ENCODE data around the gene NR2F6. TPM values are rescaled to one million over a fixed set of nuclear protein-coding genes. Genes with fewer than 3 reads are reported as not detected.
A peak's percentile ranks its signal among the peaks of the same experiment; 100 is the strongest.

The NR2F6 gene
- 14.3 and 14.4 TPM in 2 replicates for total RNA-seq

DNA sequence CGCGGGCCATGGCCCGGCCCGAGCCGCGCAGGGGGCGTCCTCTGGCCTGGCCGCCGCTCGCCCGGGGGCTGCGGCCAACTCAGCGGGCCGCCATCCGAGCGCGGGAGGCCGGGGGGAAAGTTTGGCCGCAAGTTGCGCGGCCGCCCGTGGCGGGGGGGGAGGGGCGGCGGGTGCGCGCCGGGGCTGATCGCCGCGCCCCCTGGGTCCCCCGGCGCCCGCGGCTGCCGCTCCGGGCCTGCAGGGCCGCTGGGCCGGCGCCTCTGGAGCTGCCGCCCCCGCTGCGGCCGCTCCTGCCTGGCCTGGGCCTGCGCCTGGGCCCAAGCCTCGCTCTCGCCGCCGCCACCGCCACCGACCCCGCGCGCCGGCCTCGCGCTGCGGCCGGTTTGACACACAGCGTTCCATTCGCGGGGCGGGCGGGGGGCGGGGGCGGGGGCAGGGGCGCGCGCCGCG, at the start of gene NR2F6:
Gene NR2F6 (minus strand): TSS at position 385 of the 450 bp plus-strand sequence. CDS start 699 bp downstream, outside the sequence.
- Mint-ChIP-seq H3K4me1 (ENCODE audit: low read depth) (no peaks in the 10 kb centered on the region), H3K27ac (peak within 1 kb of the TSS; percentile 77)

DNA sequence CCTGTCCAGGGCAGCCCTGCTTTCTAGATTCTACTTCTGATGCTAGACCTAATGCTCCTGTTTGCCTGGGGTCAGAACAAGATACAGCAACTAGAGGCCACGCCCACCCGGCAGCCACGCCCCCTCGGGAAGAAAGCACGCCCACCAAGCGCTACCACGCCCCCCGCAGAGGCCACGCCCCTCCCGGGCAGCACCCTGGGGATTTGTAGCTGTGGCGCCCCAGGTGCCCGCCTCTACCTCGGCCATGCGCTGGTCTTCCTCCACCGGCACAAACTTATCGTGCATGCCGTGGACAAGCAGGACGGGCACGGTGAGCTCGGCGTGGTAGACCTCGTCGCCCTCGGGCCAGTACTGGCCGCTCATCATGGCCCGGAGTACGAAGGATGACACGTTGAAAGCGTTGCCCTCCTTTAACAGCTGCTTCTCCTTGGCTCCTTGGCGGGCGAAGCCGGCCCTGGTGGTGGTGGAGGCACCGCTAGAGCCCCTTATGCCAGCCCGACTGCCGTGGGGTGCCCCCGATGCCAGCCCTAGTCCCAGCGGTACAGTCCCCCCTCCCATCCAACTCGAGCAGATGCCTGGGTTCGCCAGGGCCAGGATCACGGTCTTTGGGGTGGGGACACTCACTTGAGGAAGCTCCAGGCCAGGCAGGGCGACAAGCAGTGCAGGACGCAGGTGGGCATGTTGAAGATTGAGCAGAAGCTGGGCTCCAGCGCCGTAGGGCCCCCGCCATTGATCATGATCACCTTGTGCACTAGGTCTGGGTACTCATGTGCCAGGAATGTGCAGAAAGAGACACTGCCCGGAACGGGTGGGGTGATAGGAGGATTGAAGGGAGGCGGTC, 48.6 kb upstream of the NR2F6 start:
- Mint-ChIP-seq H3K4me3 (no peak overlapping the region), H3K4me1 (ENCODE audit: low read depth) (no peaks in the 10 kb centered on the region), H3K27me3 (ENCODE audit: insufficient read depth) (no peaks in the 10 kb centered on the region), H3K9me3 (no peaks in the 10 kb centered on the region), H3K36me3 (ENCODE audit: low read depth) (peaks cover 2% of the 10 kb centered on the region), H3K27ac (no peak overlapping the region)
- intact Hi-C loops (cut with micrococcal nuclease) = loop anchor here (5.0 kb wide), 1 partner anchor 47 kb away; the partner anchor contains the start of gene NR2F6
- peak; percentile 37 for DNase-seq (ENCODE audit: low spot score)

More for the DNA sequence above, at the start of gene NR2F6:
- no peak for DNase-seq (ENCODE audit: low spot score)
- Mint-ChIP-seq H3K27me3 (ENCODE audit: insufficient read depth) (peaks cover 14% of the 10 kb centered on the region), H3K9me3 (no peaks in the 10 kb centered on the region), H3K36me3 (ENCODE audit: low read depth) (no peaks in the 10 kb centered on the region), H3K4me3 (peak within 1 kb of the TSS; percentile 87)
- intact Hi-C loops (cut with micrococcal nuclease) = loop anchor here (1.0 to 5.0 kb wide), 2 partner anchors 19 to 47 kb away; partner anchors contain the start of gene OCEL1

DNA sequence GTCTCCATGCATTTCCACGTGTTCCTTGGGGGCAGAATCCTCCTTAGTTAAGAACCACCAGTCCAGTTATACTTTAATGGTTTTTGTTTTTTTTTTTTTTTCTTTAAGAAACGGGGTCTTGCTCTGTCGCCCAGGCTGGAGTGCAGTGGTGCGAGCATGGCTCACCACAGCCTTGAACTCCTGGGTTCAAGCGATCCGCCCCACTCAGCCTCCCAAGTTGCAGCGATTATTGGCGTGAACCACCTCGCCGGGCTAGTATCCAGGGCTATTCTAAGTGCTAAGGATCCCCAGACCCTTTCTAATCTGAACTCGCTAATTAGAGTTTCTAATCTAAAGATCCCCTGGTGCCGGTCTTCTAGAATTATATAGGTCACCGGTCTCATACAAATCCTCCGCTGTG, 47.9 kb upstream of the NR2F6 start:
- Mint-ChIP-seq H3K36me3 (ENCODE audit: low read depth) (peaks cover 2% of the 10 kb centered on the region), H3K4me3 (no peak overlapping the region), H3K9me3 (no peaks in the 10 kb centered on the region), H3K4me1 (ENCODE audit: low read depth) (no peaks in the 10 kb centered on the region), H3K27ac (no peak overlapping the region), H3K27me3 (ENCODE audit: insufficient read depth) (no peaks in the 10 kb centered on the region)
- intact Hi-C loops (cut with micrococcal nuclease) = loop anchor here (1.0 to 5.0 kb wide), 2 partner anchors 46 to 126 kb away; partner anchors contain the start of gene NR2F6
- no peak for DNase-seq (ENCODE audit: low spot score)

DNA sequence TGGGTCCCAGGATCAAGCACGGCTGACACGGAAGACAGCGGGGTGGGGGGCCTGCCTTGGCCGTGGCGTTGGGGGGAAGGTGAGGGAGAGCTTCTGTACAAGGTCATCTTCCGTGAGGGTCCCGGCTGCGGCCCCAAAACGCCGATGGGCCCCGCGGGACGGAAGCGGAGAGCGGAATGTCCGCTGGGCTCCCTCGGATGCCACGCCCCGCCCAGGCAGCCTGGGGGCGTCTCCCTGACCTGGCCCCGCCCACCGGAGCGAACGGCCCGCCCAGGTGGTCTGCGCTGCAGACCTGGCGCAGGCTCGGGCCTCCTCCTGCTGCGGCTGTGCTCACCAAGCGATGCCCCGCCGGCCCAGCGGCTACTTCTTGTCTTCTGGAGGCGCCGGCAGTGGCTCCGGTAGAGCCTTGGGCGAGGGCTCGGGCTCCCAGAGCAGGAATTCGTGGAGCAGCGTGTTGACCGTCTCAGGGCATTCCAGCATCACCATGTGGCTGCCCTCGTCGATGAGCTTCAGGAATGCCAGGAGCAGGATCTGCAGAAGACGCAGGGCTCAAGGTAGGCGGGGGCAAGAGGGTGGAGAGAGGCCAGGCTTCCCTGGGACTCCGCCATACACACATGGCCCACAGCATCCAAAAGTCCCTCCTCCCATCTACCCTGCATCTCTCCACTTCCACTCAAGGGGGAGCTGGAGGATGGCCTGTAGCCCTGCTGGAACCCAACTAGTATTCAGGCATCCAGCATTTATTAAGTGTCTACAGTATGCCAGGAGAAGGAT, 46.8 kb upstream of the NR2F6 start:
- no peaks in the 10 kb centered on the region for H3K4me1 Mint-ChIP-seq (ENCODE audit: low read depth)
- H3K9me3 Mint-ChIP-seq = no peaks in the 10 kb centered on the region
- intact Hi-C loops (cut with micrococcal nuclease) = loop anchor here (1.0 to 5.0 kb wide), 8 partner anchors 10 to 174 kb away; partner anchors contain the start of genes BABAM1, GTPBP3, MRPL34 and NR2F6
- DNase-seq (ENCODE audit: low spot score) = peak; percentile 69
- peak overlapping the region; percentile 87 for H3K27ac Mint-ChIP-seq
- peak overlapping the region; percentile 85 for H3K4me3 Mint-ChIP-seq
- H3K27me3 Mint-ChIP-seq (ENCODE audit: insufficient read depth) = no peaks in the 10 kb centered on the region
- peaks cover 2% of the 10 kb centered on the region for H3K36me3 Mint-ChIP-seq (ENCODE audit: low read depth)

DNA sequence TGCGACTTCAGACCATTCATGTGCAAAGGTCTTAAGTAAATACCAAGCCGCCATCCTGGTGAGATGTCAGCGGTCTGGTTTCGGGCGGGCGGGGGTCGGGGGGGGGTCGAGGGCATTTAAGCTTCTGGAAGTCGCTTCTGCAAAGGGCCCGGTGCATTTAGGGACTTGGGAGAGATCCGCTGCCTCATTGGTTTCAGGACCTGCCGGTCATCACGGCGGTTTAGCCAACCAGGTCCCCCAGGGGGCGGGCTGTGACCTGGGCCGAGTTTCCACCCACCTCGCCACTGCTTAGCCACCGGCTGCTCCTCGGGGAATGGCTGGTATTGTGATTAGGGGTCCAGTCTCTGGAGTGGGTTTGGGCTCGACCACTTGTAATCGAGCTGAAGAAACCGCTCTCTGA, 43.8 kb upstream of the NR2F6 start:
- Mint-ChIP-seq H3K27ac (no peak overlapping the region), H3K4me3 (no peak overlapping the region), H3K9me3 (no peaks in the 10 kb centered on the region), H3K36me3 (ENCODE audit: low read depth) (no peaks in the 10 kb centered on the region), H3K4me1 (ENCODE audit: low read depth) (no peaks in the 10 kb centered on the region), H3K27me3 (ENCODE audit: insufficient read depth) (no peaks in the 10 kb centered on the region)
- peak; percentile 22 for DNase-seq (ENCODE audit: low spot score)
- intact Hi-C loops (cut with micrococcal nuclease) = no loop called here

DNA sequence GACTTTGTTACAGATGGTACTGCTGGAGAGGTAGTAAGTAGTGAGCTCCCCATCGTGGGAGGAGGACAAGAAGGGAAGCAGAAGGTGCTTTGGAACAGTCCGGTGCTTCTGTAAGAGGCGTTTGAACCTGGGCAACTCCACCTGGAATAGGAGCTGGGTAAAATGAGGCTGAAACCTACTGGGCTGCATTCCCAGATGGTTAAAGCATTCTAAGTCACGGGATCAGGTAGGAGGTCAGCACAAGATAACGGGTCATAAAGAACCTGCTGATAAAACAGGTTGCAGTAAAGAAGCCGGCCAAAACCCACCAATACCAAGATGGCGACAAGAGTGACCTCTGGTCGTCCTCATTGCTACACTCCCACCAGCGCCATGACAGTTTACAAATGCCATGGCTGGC, 41.0 kb upstream of the NR2F6 start:
- H3K9me3 Mint-ChIP-seq = no peaks in the 10 kb centered on the region
- H3K4me1 Mint-ChIP-seq (ENCODE audit: low read depth) = peaks cover 4% of the 10 kb centered on the region
- no peak overlapping the region for H3K27ac Mint-ChIP-seq
- H3K4me3 Mint-ChIP-seq = no peak overlapping the region
- no peaks in the 10 kb centered on the region for H3K36me3 Mint-ChIP-seq (ENCODE audit: low read depth)
- H3K27me3 Mint-ChIP-seq (ENCODE audit: insufficient read depth) = no peaks in the 10 kb centered on the region
- no peak for DNase-seq (ENCODE audit: low spot score)
- intact Hi-C loops (cut with micrococcal nuclease) = no loop called here

DNA sequence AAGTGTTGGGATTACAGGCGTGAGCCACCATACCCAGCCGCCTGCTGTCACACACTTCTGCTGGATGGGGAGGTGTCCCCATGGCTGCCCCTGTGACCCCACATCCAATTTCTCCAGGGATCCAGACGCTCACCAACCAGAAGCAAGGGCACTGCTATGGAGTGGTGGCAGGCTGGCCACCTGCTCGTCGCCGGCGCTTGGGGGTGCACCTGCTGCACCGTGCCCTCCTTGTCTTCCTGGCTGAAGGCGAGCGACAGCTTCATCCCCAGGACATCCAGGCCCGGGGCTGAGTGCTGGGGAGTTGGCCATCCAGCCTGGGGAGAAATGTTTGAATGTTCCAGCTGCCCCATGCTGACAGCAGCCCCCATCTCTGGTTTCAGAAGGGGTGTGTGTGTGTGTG, 40.5 kb upstream of the NR2F6 start:
- no peaks in the 10 kb centered on the region for H3K9me3 Mint-ChIP-seq
- no peaks in the 10 kb centered on the region for H3K36me3 Mint-ChIP-seq (ENCODE audit: low read depth)
- no peaks in the 10 kb centered on the region for H3K27me3 Mint-ChIP-seq (ENCODE audit: insufficient read depth)
- no peak for DNase-seq (ENCODE audit: low spot score)
- intact Hi-C loops (cut with micrococcal nuclease) = no loop called here
- H3K27ac Mint-ChIP-seq = no peak overlapping the region
- no peak overlapping the region for H3K4me3 Mint-ChIP-seq
- H3K4me1 Mint-ChIP-seq (ENCODE audit: low read depth) = peaks cover 4% of the 10 kb centered on the region

DNA sequence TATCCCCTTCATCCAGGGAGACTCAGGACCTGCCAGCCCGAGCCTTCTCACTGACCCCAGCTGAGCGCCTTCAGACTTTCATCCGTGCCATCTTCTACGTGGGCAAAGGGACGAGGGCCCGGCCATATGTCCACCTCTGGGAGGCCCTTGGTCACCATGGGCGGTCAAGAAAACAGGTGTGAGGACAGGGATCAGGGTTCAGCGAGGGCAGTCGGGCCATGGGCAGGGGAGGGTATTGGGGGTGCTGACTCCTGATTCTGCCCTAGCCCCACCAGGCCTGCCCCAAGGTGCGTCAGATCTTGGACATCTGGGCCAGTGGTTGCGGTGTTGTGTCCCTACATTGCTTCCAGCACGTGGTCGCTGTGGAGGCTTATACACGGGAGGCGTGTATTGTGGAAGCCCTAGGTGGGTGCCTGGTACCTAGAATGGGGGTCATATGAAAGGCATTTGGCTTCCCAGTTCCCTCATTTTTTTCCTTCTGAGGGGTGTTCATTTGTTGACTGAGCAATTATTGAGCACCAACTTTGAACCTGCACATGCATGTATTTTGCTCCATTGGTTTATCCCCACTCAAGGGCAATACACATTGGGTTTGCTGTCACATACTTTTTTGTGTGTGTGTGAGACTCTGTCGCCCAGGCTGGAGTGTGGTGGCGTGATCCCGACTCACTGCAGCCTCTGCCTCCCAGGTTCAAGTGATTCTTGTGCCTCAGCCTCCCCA, 39.9 kb upstream of the NR2F6 start:
- Mint-ChIP-seq H3K27ac (no peak overlapping the region), H3K4me3 (no peak overlapping the region), H3K36me3 (ENCODE audit: low read depth) (no peaks in the 10 kb centered on the region), H3K4me1 (ENCODE audit: low read depth) (peaks cover 4% of the 10 kb centered on the region), H3K27me3 (ENCODE audit: insufficient read depth) (no peaks in the 10 kb centered on the region), H3K9me3 (no peaks in the 10 kb centered on the region)
- intact Hi-C loops (cut with micrococcal nuclease) = no loop called here
- no peak for DNase-seq (ENCODE audit: low spot score)

DNA sequence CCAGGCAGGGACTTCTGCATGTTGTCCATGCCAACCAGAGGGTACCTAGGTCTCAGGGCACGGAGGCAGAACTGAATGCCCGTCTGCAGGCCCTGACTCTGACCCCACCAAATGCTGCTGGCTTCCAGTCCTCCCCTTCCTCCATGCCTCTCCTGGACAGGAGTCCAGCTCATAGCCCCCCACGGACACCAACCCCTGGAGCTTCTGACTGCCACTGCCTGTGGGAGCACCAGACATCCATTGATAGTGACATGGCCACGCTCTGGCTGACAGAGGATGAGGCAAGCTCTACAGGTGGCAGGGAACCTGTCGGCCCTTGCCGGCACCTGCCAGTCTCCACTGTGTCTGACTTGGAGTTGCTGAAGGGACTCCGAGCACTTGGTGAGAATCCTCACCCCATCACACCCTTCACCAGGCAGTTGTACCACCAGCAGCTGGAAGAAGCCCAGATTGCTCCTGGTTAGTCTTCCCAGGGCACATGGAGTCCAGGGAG, 37.8 kb upstream of the NR2F6 start:
- peaks cover 4% of the 10 kb centered on the region for H3K4me1 Mint-ChIP-seq (ENCODE audit: low read depth)
- intact Hi-C loops (cut with micrococcal nuclease) = loop anchor here (5.0 kb wide), 1 partner anchor 56 kb away; the partner anchor contains the start of gene OCEL1
- H3K27me3 Mint-ChIP-seq (ENCODE audit: insufficient read depth) = no peaks in the 10 kb centered on the region
- H3K9me3 Mint-ChIP-seq = no peaks in the 10 kb centered on the region
- peaks cover 3% of the 10 kb centered on the region for H3K36me3 Mint-ChIP-seq (ENCODE audit: low read depth)
- peak overlapping the region; percentile 34 for H3K27ac Mint-ChIP-seq
- no peak for DNase-seq (ENCODE audit: low spot score)
- H3K4me3 Mint-ChIP-seq = no peak overlapping the region

DNA sequence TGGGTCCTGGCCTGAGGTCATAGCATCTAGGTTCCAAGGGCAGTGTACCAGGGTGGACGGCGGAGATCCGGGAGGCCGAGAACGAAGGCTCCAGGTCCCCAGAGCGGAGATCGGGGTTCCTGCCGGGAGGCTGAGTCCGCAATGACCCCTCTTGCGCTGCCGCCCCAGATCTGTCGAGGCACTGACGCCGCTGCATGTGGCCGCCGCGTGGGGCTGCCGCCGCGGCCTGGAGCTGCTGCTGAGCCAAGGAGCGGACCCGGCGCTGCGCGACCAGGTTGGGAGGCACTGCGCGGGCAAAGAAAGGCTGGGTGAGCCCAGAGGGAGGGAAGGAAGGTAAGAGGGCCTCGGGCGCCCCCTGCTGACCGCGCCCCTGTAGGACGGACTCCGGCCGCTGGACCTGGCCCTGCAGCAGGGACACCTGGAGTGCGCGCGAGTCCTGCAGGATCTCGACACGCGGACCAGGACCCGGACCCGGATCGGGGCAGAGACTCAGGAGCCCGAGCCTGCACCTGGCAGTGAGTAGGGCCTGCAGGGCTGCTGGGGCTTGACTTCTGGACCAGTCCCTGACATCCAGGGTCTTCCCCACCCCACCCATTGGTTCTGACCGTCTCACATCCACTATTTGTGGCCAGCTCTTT, 36.9 kb upstream of the NR2F6 start:
- intact Hi-C loops (cut with micrococcal nuclease) = loop anchor here (1.0 to 5.0 kb wide), 7 partner anchors 10 to 511 kb away; partner anchors contain the start of genes ABHD8 and OCEL1
- peak; percentile 72 for DNase-seq (ENCODE audit: low spot score)
- H3K27me3 Mint-ChIP-seq (ENCODE audit: insufficient read depth) = no peaks in the 10 kb centered on the region
- peak overlapping the region; percentile 89 for H3K4me3 Mint-ChIP-seq
- no peaks in the 10 kb centered on the region for H3K9me3 Mint-ChIP-seq
- H3K27ac Mint-ChIP-seq = peak overlapping the region; percentile 58
- peaks cover 3% of the 10 kb centered on the region for H3K36me3 Mint-ChIP-seq (ENCODE audit: low read depth)
- H3K4me1 Mint-ChIP-seq (ENCODE audit: low read depth) = peaks cover 4% of the 10 kb centered on the region

DNA sequence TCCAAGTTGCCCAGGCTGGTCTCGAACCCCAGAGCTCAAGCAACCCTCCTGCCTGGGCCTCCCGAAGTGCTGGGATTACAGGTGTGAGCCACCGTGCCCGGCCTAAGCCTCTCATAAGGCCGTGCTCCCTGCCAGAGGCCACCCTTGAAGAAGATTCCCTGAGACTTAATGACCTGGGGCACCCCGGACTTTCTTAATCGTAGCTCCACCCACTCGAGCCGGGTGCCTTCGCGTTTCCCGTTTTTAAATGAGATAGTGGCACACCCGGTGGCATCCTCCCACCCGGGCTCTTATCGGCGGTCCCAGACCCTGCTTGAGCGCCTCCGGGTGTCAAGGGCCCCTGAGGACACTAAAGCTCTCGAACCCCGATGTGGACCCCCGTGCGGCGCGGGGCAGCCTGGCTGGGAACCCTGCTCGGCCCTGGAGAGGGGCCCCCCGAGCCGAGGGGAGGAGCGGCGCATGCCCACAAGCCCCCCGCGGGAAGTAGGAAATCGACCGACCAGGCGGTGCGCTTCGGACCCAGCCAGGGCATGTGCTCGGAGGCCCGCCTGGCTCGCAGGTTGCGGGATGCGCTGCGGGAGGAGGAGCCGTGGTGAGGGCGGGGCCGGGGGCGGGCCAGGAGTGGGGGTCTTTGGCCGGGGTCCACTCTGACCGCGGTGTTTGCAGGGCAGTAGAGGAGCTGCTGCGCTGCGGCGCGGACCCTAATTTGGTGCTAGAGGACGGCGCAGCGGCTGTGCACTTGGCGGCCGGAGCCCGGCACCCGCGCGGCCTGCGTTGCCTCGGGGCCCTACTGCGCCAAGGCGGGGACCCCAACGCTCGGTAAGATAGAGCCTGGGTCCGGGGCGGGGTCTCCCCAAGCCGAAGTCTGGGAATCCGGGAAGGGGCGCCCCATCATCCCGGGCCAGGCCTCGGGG, 35.9 kb upstream of the NR2F6 start, which contains the start of gene ANKLE1:
Gene ANKLE1 (plus strand): TSS at position 511 of the 914 bp plus-strand sequence. CDS start 20 bp downstream, at position 531.
- H3K9me3 Mint-ChIP-seq = no peaks in the 10 kb centered on the region

More for the DNA sequence above, 35.9 kb upstream of the NR2F6 start, which contains the start of gene ANKLE1:
- Mint-ChIP-seq H3K4me1 (ENCODE audit: low read depth) (peaks cover 4% of the 10 kb centered on the region), H3K4me3 (peak within 1 kb of the TSS; percentile 89), H3K36me3 (ENCODE audit: low read depth) (peaks cover 7% of the 10 kb centered on the region), H3K27me3 (ENCODE audit: insufficient read depth) (no peaks in the 10 kb centered on the region), H3K27ac (peak within 1 kb of the TSS; percentile 58)
- DNase-seq (ENCODE audit: low spot score) = peak; percentile 12
- intact Hi-C loops (cut with micrococcal nuclease) = loop anchor here (1.0 to 5.0 kb wide), 7 partner anchors 11 to 510 kb away; partner anchors contain the start of genes ABHD8 and OCEL1
